ENCODE measurements around the gene EYS.

DNA sequence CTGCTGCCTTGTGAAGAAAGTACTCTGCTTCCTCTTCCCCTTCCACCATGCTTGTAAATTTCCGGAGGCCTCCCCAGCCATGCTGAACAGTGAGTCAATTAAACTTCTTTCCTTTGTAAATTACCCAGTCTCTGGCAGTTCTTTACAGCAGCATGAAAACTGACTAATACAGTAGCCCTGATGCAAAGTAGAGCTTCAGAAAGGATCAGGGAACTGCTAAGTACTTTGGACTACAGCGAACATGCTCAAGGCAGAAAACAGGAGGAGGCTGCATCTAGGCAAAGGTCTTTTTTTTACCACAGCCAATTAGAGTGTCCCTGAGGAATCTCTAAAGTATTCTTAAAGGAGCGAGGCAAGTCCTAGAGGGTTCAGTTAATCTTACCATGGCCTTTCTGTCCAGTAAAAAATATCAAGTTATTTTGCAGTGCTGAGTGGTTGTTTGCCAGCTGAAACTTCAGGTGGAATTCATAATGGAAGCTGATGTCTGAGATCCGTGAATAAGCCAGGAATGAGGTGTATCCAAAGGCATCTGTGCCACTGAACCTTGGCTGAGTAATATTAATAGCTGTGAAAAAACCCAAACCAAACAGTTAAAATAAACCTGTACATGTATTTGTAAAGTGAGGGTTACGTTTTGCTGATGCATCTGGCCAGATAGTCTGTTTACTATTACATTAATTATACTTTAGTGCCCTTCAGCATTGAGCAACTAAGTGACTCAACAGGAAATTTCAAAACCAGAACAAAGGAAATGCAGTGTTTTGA lies 1901.0 kb downstream of the EYS start:
- no peak for TF ChIP-seq HDAC6 (IDR thresholded peaks at IDR 0.05; ENCODE audit: low read depth, low read length)
- no peak for TF ChIP-seq EGR1 (IDR thresholded peaks at IDR 0.05; ENCODE audit: borderline replicate concordance, low read depth, low read length)
- no peak for TF ChIP-seq SIRT6 (IDR thresholded peaks at IDR 0.05; ENCODE audit: low read length)
- no peak for TF ChIP-seq EZH2 (IDR thresholded peaks at IDR 0.05; ENCODE audit: low read depth, low read length, severe bottlenecking)
- TF ChIP-seq CHD2 (IDR thresholded peaks at IDR 0.05; ENCODE audit: low read length), result no peak
- no peak for TF ChIP-seq CREB1 (IDR thresholded peaks at IDR 0.05)
- no peak for TF ChIP-seq CTCF (IDR thresholded peaks at IDR 0.05; ENCODE audit: control extremely low read depth in 1 of 3, insufficient read depth in 1 of 3, low read depth in 1 of 3, low read length in 3 of 3)
- no peak for TF ChIP-seq HDAC2 (IDR thresholded peaks at IDR 0.05; ENCODE audit: borderline replicate concordance in 1 of 2, low read depth in 2 of 2, low read length in 2 of 2)

Measured in H1 (cell line).